IMR-90 (cell line): ENCODE data around the gene CREB5. TPM values are rescaled to one million over a fixed set of nuclear protein-coding genes. Genes with fewer than 3 reads are reported as not detected.

Source experiments
- ATAC-seq: fragments of 200-7000 bp; cut with Tn5 transposase; 2 replicates; pipeline ENCODE4 v1.9.1; 2020; ENCODE audit warnings: low read depth, mild to moderate bottlenecking, moderate library complexity
- BruUV-seq: library from RNA; stranded (reverse); fragments of 400-500 nt; replicated peaks from 2 replicates; lab custom pipeline; 2021; lab: Mats Ljungman, UMichigan
- CTCF ChIA-PET: fragments of 300-600 bp; formaldehyde crosslinking; extraction: SDS; loops from one replicate; lab custom pipeline; 2021; ENCODE audit warnings: antibody characterized with exemption; lab: Yijun Ruan, JAX
- POLR2A ChIA-PET: fragments of 300-600 bp; sonication (Branson Sonifier 250); formaldehyde crosslinking; loops from one replicate; lab custom pipeline; 2022; ENCODE audit warnings: antibody characterized with exemption; ENCODE audit not compliant: unreplicated experiment; lab: Charles Lee
- DNase-seq: peaks from one replicate; pipeline ENCODE4 v3.0.0; 2013
- H2AFZ ChIP-seq: replicated peaks from 2 replicates; pipeline ENCODE3; 2013; ENCODE audit warnings: low read length, mild to moderate bottlenecking; ENCODE audit not compliant: poor library complexity
- H2AK5ac ChIP-seq: 2 replicates; pipeline ENCODE4 v1.6.1; 2013; ENCODE audit warnings: low read depth, low read length, inconsistent platforms
- H2AK9ac ChIP-seq: replicated peaks from 2 replicates; pipeline ENCODE3; 2013; ENCODE audit warnings: mild to moderate bottlenecking, low read depth, low read length, moderate library complexity; ENCODE audit not compliant: poor library complexity
- H2BK120ac ChIP-seq: 2 replicates; pipeline ENCODE4 v1.6.1; 2013; ENCODE audit warnings: low read depth, low read length, inconsistent platforms
- H2BK15ac ChIP-seq: 3 replicates; pipeline ENCODE4 v1.6.1; 2013; ENCODE audit warnings: low read depth, low read length, inconsistent platforms
- H2BK20ac ChIP-seq: 2 replicates; pipeline ENCODE4 v1.6.1; 2013; ENCODE audit warnings: low read depth, mild to moderate bottlenecking, inconsistent platforms, low read length, moderate library complexity
- H2BK5ac ChIP-seq: 2 replicates; pipeline ENCODE4 v1.6.1; 2013; ENCODE audit warnings: mild to moderate bottlenecking, low read depth, low read length, inconsistent platforms; ENCODE audit not compliant: poor library complexity, severe bottlenecking
- H3K14ac ChIP-seq: replicated peaks from 2 replicates; pipeline ENCODE4 v1.6.1; 2013; ENCODE audit warnings: low read depth, low read length, inconsistent platforms
- H3K18ac ChIP-seq: 2 replicates; pipeline ENCODE4 v1.6.1; 2013; ENCODE audit warnings: low read depth, low read length, control low read depth
- H3K23ac ChIP-seq: 2 replicates; pipeline ENCODE4 v1.6.1; 2013; ENCODE audit warnings: low read depth, low read length, inconsistent platforms
- H3K27ac ChIP-seq: 2 replicates; pipeline ENCODE4 v1.5.1; 2013; ENCODE audit warnings: mild to moderate bottlenecking, control low read depth, low read length; ENCODE audit not compliant: insufficient read depth
- H3K27me3 ChIP-seq: 2 replicates; pipeline ENCODE4 v1.6.1; 2013; ENCODE audit warnings: low read length; ENCODE audit not compliant: control insufficient read depth, insufficient read depth
- H3K36me3 ChIP-seq: 2 replicates; pipeline ENCODE4 v1.6.1; 2013; ENCODE audit warnings: low read length, mixed read lengths; ENCODE audit not compliant: control insufficient read depth, insufficient read depth
- H3K4ac ChIP-seq: 2 replicates; pipeline ENCODE4 v1.6.1; 2013; ENCODE audit warnings: low read depth, low read length, inconsistent platforms
- H3K4me1 ChIP-seq: 2 replicates; pipeline ENCODE4 v1.6.1; 2013; ENCODE audit warnings: low read length, mixed read lengths; ENCODE audit not compliant: control insufficient read depth, insufficient read depth
- H3K4me2 ChIP-seq: 2 replicates; pipeline ENCODE4 v1.6.1; 2013; ENCODE audit warnings: low read depth, mild to moderate bottlenecking, control low read depth, low read length, moderate library complexity
- H3K4me3 ChIP-seq: 2 replicates; pipeline ENCODE4 v1.5.1; 2013; ENCODE audit warnings: low read depth, mild to moderate bottlenecking, control low read depth, low read length, moderate library complexity; ENCODE audit not compliant: insufficient read depth
- H3K56ac ChIP-seq: 2 replicates; pipeline ENCODE4 v1.6.1; 2013; ENCODE audit warnings: low read length, inconsistent platforms; ENCODE audit not compliant: insufficient read depth; ENCODE audit errors: extremely low read depth
- H3K79me1 ChIP-seq, 2 experiments: 2 replicates each; pipeline ENCODE4 v1.6.1; 2013; ENCODE audit warnings: low read length in 2 of 2, inconsistent platforms in 1 of 2, low read depth in 1 of 2
- H3K9ac ChIP-seq: 2 replicates; pipeline ENCODE4 v1.6.1; 2013; ENCODE audit warnings: low read depth, low read length, control low read depth
- H3K9me1 ChIP-seq: 2 replicates; pipeline ENCODE4 v1.6.1; 2013; ENCODE audit warnings: low read length, inconsistent platforms; ENCODE audit not compliant: insufficient read depth
- H3K9me3 ChIP-seq: 2 replicates; pipeline ENCODE4 v1.6.1; 2013; ENCODE audit warnings: low read length; ENCODE audit not compliant: control insufficient read depth, insufficient read depth
- H4K20me1 ChIP-seq: 2 replicates; pipeline ENCODE4 v1.6.1; 2013; ENCODE audit warnings: low read length, inconsistent platforms; ENCODE audit not compliant: insufficient read depth
- H4K5ac ChIP-seq: 2 replicates; pipeline ENCODE4 v1.6.1; 2013; ENCODE audit warnings: mild to moderate bottlenecking, low read depth, low read length, control low read depth
- H4K8ac ChIP-seq, 2 experiments: 2 replicates each; pipeline ENCODE4 v1.6.1; 2013; ENCODE audit warnings: low read depth in 2 of 2, low read length in 2 of 2, control low read depth in 1 of 2, inconsistent platforms in 1 of 2
- H4K91ac ChIP-seq: 2 replicates; pipeline ENCODE4 v1.6.1; 2013; ENCODE audit warnings: low read depth, low read length, inconsistent platforms; ENCODE audit not compliant: insufficient read depth
- BHLHE40 ChIP-seq: fragments of 150-350 bp; IDR thresholded peaks from 2 replicates; pipeline ENCODE4 v1.6.1; 2016; ENCODE audit warnings: mild to moderate bottlenecking, low read depth, low read length
- CTCF ChIP-seq: conservative IDR thresholded peaks from 2 replicates; pipeline ENCODE4 v1.5.1; 2012; ENCODE audit warnings: mild to moderate bottlenecking, low read depth, low read length, improper control_type of control experiment
- FOS ChIP-seq: fragments of 150-350 bp; IDR thresholded peaks from 2 replicates; pipeline ENCODE4 v1.6.1; 2016; ENCODE audit warnings: low read depth, low read length
- NFE2L2 ChIP-seq: fragments of 150-350 bp; IDR thresholded peaks from 2 replicates; pipeline ENCODE4 v1.6.1; 2016; ENCODE audit warnings: low read depth, mild to moderate bottlenecking, low read length
- POLR2A ChIP-seq: IDR thresholded peaks from 2 replicates; pipeline ENCODE4 v1.6.1; 2012; ENCODE audit warnings: mild to moderate bottlenecking, low read depth, low read length
- RAD21 ChIP-seq: IDR thresholded peaks from 2 replicates; pipeline ENCODE4 v1.6.1; 2012; ENCODE audit warnings: low read length, improper control_type of control experiment
- RCOR1 ChIP-seq: IDR thresholded peaks from 2 replicates; pipeline ENCODE4 v1.6.1; 2012; ENCODE audit warnings: mild to moderate bottlenecking, low read length, improper control_type of control experiment; ENCODE audit not compliant: insufficient replicate concordance
- RFX5 ChIP-seq: IDR thresholded peaks from 2 replicates; pipeline ENCODE4 v1.8.0; 2012; ENCODE audit warnings: low read depth, mild to moderate bottlenecking, low read length, moderate library complexity
- WGBS, 2 experiments: methylation state at CpG; one replicate each; pipeline versions ENCODE4 v1.1.5 to v1.1.7; 2013; ENCODE audit warnings: missing lambda C conversion rate in 2 of 2; ENCODE audit not compliant: insufficient read length in 1 of 2; ENCODE audit errors: extremely low coverage in 2 of 2; 5-methylcytosine and 5-hydroxymethylcytosine counted together
- dilution Hi-C: fragments of 300-500 bp; cut with HindIII; formaldehyde crosslinking; loops from one replicate; pipeline ENCODE4 v1.14.3; 2018; ENCODE audit warnings: low sequenced_read_pairs; ENCODE audit not compliant: unreplicated experiment
- in situ Hi-C: fragments of 300-500 bp; cut with MboI; formaldehyde crosslinking; loops from 3 replicates; pipeline ENCODE4 v1.14.3; 2019; ENCODE audit warnings: low sequenced_read_pairs, inconsistent platforms, mixed read lengths
- intact Hi-C: fragments of 100-400 bp; cut with micrococcal nuclease; formaldehyde crosslinking; loops from 2 replicates; pipeline ENCODE4 v1.10.0; 2022
- polyA plus RNA-seq, 3 experiments: library from polyadenylated mRNA; depleted of rRNA; stranded (reverse); fragments of >200 nt; gene quantifications; 2 replicates each; pipeline ENCODE4 v1.2.3, GENCODE V29; 2012; ENCODE audit warnings: low replicate concordance in 1 of 3
- total RNA-seq: library from RNA; depleted of rRNA; stranded (reverse); fragments of >200 nt; gene quantifications from 2 replicates; pipeline ENCODE4 v1.2.3, GENCODE V29; 2012

Gene CREB5
- total and polyA plus RNA-seq, 2 of the 4 experiments (the other 2 are of a cell fraction), result 7.3 to 13.1 TPM

GRCh38 chr7:28459306-28459705 is 47.0 kb downstream of the CREB5 start:
- POLR2A ChIA-PET, result no interaction called here
- ATAC-seq, result no peak

More at GRCh38 chr7:28459306-28459705, 47.0 kb downstream of the CREB5 start:
- no peaks in the 10 kb centered on the region for H3K9me1 ChIP-seq
- DNase-seq, result no peak
- no peak overlapping the region for H3K23ac ChIP-seq
- H3K4me1 ChIP-seq, result peaks cover 10% of the 10 kb centered on the region
- H3K4me2 ChIP-seq, result no peak overlapping the region
- H3K9me3 ChIP-seq, result no peaks in the 10 kb centered on the region
- H2BK15ac ChIP-seq, result no peak overlapping the region
- no peak overlapping the region for H3K14ac ChIP-seq
- H3K79me1 ChIP-seq, result no peaks in the 10 kb centered on the region
- BruUV-seq, result no TSS peak
- H2AK5ac ChIP-seq, result no peak overlapping the region
- no peak overlapping the region for H3K9ac ChIP-seq
- H4K8ac ChIP-seq, result no peak overlapping the region
- H3K27ac ChIP-seq, result no peak overlapping the region
- WGBS, 2 experiments, result no CpG with 5 or more reads among the region's 4 CpGs
- H3K36me3 ChIP-seq, result no peaks in the 10 kb centered on the region
- intact Hi-C loops (no loop called here), dilution Hi-C loops (no loop called here), in situ Hi-C loops (no loop called here)
- no peak overlapping the region for H4K5ac ChIP-seq
- H2AFZ ChIP-seq, result no peak overlapping the region
- no peak overlapping the region for H4K91ac ChIP-seq
- CTCF ChIA-PET, result no interaction called here
- no peak overlapping the region for H3K4me3 ChIP-seq
- TF ChIP-seq RAD21 (no peak), BHLHE40 (no peak), POLR2A (no peak), NFE2L2 (no peak), RCOR1 (no peak), CTCF (no peak), RFX5 (no peak), FOS (no peak)
- no peak overlapping the region for H3K56ac ChIP-seq
- H3K18ac ChIP-seq, result no peak overlapping the region
- H2AK9ac ChIP-seq, result no peak overlapping the region
- H2BK120ac ChIP-seq, result no peak overlapping the region
- no peaks in the 10 kb centered on the region for H3K27me3 ChIP-seq
- H3K4ac ChIP-seq, result no peak overlapping the region
- no peak overlapping the region for H2BK5ac ChIP-seq
- H4K20me1 ChIP-seq, result no peaks in the 10 kb centered on the region
- no peak overlapping the region for H2BK20ac ChIP-seq
